C4-2B (cell line): Measurements from ENCODE around the gene PGAP6.
A peak's percentile ranks its signal among the peaks of the same experiment; 100 is the strongest.

Experiments used
- CTCF ChIP-seq: fragments of 450-650 bp; conservative IDR thresholded peaks from 2 replicates; pipeline ENCODE4 v1.5.1; 2017; ENCODE audit warnings: mild to moderate bottlenecking
- ZFX ChIP-seq: fragments of 450-650 bp; IDR thresholded peaks from 2 replicates; pipeline ENCODE4 v1.6.1; 2017

DNA sequence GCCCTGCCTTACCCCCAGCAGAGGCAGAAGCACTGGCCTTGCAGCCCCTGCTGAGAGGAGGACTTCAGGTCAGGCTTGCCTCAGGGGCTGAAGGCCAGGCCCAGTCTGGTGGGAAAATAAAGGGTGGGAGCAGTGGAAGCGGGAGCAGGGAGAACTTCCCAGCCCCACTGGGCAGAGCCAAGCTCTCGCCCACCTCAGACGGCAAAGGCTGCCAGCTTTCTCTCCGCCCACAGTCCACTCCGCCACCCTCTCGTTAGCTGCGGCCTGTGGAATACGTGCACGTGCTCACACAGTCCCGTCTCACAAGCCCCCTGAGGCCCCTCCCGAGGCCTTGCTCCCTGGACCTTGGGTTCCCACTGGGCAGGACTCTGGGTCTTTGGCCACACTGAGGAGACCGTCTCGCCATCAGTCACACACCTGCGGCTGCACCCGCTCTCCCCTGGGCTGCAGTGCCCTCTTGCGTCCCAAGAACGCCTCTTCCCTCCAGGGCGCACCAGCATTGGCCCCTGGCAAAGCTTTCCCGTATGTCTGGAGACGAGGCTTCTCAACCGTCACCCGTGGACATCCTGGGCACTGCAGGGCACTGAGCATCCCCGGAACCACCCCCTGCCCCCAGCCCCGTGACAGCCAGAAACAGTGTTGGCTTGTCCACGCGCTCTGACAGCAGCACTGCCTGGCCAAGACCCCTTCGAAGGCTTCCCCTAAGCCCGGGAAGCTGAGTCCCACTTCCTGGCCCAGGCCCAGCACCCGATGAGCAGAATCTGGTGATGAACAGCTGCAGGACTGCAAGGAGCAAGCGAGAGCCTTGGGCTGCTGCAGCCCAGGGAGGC is 19.7 kb downstream of the PGAP6 start:
- TF ChIP-seq CTCF: peak; percentile 95
- TF ChIP-seq ZFX: no peak
